Hematopoietic multipotent progenitor cell treated with erythropoietin and hydrocortisone succinate and interleukin-3 and kit ligand, for 17 days (in vitro differentiated cells): ENCODE measurements around the gene DNAI1.

Experiments
- DNase-seq: peaks from one replicate; pipeline ENCODE4 v3.0.0-alpha.2; 2015; ENCODE audit warnings: low spot score

DNAI1 gene

GRCh38 chr9:34491596-34491995 is 33.0 kb downstream of the DNAI1 start:
- DNase-seq: no peak

DNA sequence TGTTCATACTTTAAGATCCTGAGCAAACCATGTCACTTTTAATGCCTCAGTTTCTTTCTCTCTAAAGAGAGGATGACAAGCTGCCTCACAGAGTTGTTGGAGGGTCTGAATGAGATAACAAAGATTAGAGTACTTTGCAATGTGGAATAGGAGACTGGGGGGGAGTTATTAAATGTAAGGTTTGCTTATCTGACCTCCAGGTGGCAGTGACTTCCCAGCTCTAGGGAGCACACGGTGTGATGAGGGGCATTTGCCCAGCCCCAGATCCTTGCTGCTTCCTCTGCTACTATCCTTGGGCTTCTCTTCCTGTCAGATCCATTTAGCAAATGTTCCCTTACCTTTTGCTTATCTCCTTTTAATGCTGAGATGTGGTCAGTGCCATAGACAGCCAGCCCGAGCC is 33.4 kb downstream of the DNAI1 start:
- DNase-seq: no peak

DNA sequence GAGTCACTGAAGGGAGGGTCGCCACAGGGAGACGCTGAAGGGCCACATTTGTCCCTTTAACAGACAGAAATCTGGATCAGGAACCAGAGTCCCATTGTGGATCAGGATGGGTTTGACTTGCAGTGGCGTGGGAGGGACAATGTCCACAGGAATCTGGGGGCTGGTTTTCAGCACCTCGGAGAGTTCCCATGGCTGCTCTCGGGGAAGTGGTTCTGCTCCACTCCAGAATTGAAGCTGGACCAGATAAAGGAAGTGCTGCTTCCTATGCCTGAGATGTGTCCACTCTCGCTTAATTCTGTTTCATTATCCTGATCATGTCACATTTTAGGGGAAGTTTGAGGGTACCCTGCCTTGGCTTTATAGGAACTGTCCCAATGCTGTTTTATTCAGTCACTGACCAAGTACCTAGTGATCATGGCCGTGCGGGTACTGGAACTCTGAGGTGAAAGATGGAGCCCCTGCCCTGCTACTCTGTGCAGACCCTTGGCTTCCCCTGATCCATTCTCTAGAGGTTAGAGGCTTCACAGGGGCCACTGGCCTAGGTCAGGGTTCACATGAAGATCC is 35.4 kb downstream of the DNAI1 start:
- DNase-seq: no peak

- no peak for DNase-seq
These were observed 37.6 kb downstream of the DNAI1 start for GRCh38 chr9:34496149-34496712.

- DNase-seq: no peak
These were observed 39.9 kb downstream of the DNAI1 start for GRCh38 chr9:34498553-34498952.

GRCh38 chr9:34499076-34499475 is 40.5 kb downstream of the DNAI1 start:
- DNase-seq: no peak

GRCh38 chr9:34500623-34501267 is 42.1 kb downstream of the DNAI1 start:
- peak; percentile 74 for DNase-seq

DNA sequence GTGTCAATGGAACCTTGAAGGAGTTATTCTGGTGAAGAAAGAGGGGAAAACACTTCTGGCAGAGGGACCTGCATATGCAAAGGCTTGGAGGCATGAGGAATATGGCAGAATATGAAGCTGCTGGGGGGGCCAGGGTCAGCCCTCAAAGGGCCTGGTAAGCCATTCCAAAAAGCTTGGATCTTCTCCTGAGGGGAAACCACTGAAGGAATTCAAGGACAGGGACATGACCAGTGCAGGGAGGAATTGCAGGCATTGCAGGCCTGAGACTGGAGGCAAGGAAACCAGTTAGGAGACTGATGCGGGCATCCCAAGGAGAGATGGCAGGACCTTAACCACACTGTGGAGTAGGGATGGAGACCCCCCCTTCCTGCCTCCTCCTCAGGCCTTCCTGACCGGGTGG is 42.8 kb downstream of the DNAI1 start:
- no peak for DNase-seq

DNA sequence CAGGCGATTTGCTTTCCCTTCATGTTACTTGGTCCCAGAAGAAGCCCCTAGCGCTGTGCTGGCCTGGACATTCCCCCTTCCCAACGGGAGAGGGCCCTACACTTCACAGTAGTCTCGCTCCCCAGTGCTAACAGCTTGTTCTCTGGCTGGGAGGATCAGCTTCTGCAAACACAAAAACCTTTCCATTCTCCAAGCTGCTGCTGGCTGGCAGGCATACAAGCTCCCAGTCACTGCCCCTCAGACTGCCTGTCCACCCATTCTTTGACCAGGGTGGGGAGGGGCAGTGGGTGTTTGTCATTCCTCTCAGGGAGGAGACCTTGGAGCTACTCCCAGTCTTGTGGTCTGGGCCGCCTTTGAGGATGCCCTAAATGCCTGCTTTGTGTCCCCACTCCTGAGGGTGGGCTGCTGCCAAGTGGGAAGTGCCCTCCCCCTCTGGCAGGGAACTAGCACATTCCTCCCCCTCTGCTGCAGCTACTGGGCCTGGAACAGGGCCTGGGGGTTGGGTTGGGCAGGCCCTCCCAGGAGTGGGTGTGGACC is 43.4 kb downstream of the DNAI1 start:
- DNase-seq: no peak

DNA sequence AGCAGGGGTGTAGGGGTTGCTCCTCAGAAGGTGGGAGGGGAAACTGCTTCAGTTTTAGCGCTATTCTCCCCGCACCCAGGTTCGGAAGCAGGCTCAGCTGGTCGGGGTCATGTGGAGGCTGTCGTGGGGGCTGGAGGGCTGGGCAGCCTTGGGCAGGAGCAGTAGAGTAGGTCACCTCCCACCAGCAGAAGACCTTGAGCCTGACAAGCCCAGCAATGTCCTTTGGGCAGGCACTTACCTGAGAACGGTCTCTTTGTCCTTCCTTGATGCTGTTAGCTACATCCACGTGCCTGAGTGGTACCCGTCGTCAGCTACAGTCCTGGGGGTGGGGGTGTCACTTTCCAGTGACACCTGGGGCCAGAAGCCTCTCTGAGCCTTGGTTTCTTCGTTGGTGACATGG is 43.9 kb downstream of the DNAI1 start:
- no peak for DNase-seq

- no peak for DNase-seq
These were observed 44.3 kb downstream of the DNAI1 start for GRCh38 chr9:34502891-34503290.

- no peak for DNase-seq
These were observed 44.8 kb downstream of the DNAI1 start for GRCh38 chr9:34503406-34503805.

- no peak for DNase-seq
These were observed 46.9 kb downstream of the DNAI1 start for GRCh38 chr9:34505370-34506120.

DNA sequence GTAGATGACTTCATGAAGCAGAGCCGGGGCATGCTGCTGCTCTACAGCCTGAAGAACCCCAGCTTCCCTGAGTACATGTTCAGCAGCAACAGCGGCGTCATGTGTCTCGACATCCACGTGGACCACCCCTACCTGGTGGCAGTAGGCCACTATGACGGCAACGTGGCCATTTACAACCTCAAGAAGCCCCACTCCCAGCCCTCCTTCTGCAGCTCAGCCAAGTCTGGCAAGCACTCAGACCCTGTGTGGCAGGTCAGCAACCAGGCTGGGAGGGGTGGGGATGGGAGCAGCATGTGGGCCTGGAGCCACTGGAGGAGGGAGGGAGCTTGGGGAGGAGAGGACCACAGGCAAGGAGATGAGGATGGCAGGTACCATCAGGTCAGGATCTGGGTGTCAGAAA is 48.0 kb downstream of the DNAI1 start:
- no peak for DNase-seq

GRCh38 chr9:34507556-34507955 is 49.0 kb downstream of the DNAI1 start:
- no peak for DNase-seq

GRCh38 chr9:34507966-34508365 is 49.4 kb downstream of the DNAI1 start:
- DNase-seq: no peak

GRCh38 chr9:34508463-34508862 is 49.9 kb downstream of the DNAI1 start:
- DNase-seq: no peak

- DNase-seq: no peak
These were observed 50.3 kb downstream of the DNAI1 start for GRCh38 chr9:34508951-34509350.

GRCh38 chr9:34510497-34511468 is 52.2 kb downstream of the DNAI1 start:
- DNase-seq: no peak

DNA sequence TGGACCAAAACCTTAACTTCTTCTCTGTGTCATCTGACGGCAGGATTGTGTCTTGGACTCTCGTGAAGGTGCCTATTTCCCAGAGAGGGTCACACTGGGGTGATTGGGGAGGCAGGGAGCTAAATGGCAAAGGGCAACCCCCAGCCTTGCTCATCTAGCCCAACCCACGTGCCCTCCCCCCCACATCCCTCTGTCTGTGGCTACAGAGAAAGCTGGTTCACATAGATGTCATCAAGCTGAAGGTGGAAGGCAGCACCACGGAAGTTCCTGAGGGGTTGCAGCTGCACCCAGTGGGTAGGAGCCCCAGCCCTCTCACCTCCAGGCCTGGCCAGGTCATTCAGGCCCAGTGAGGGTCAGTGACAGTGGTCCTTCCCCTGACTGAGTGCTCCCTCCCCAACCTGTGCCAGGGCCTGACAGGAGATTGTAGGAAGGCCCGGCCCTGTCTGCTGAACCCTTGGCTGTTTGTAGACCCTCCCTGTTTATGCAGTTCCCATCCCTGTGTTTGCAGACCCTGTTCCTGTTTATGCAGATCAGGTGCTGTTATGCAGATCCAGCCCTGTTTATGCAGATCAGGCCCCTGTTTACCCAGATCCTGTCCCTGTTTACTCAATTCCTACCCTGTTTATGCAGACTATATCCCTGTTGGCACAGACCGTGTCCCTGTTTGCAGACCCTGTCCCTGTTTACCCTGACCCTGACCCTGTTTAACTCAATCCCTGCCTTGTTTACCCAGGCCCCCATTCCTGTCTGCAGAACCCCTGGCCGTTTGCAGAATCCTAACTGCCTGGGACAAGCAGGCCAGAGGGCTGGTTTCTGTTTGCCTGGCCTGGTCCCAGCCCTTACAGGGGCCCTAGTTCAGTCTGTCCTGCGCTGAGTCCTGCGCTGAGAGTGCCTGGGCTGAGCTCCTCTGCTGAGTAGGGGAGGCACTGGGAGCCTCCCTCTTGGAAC is 53.8 kb downstream of the DNAI1 start:
- DNase-seq: no peak
